Gastroesophageal sphincter (tissue), 4 donors: ENCODE data around the gene CPEB2. TPM values are rescaled to one million over a fixed set of nuclear protein-coding genes. Genes with fewer than 3 reads are reported as not detected.

Experiments
- ATAC-seq: fragments of 150-250 bp; one replicate; pipeline ENCODE4 v1.9.1; 2016; ENCODE audit warnings: mild to moderate bottlenecking, moderate library complexity
- H3K27ac ChIP-seq, 4 donors: fragments of 200-600 bp; sonication (generic) in 3 of 4; 1 replicate in 3 of 4; 2 replicates in 1 of 4; pipeline ENCODE4 v1.5.1; 2016 to 2019
- H3K27me3 ChIP-seq: fragments of 200-600 bp; sonication (generic); one replicate; pipeline ENCODE4 v1.5.1; 2019
- H3K36me3 ChIP-seq, 2 donors: fragments of 200-600 bp; sonication (generic); one replicate each; pipeline ENCODE4 v1.5.1; 2019; ENCODE audit warnings: control low read depth in 1 of 2
- H3K4me1 ChIP-seq, 3 donors: fragments of 200-600 bp; sonication (generic); 1 replicate in 2 of 3; 2 replicates in 1 of 3; pipeline ENCODE4 v1.5.1; 2016 to 2019; ENCODE audit warnings: control low read depth in 2 of 3
- H3K4me3 ChIP-seq, 2 donors: fragments of 200-600 bp; sonication (generic); one replicate each; pipeline ENCODE4 v1.5.1; 2019; ENCODE audit warnings: mild to moderate bottlenecking in 1 of 2, moderate library complexity in 1 of 2
- H3K9me3 ChIP-seq, 3 donors: fragments of 200-600 bp; sonication (generic); one replicate each; pipeline ENCODE4 v1.5.1; 2017 to 2019; ENCODE audit warnings: control low read depth in 2 of 3
- CTCF ChIP-seq, 4 experiments: fragments of 200-600 bp in 2 of 4; fragments of 450-650 bp in 2 of 4; sonication (generic) in 1 of 4; IDR thresholded peaks; one replicate each; pipeline ENCODE4 v1.5.1; 2017 to 2019; ENCODE audit warnings: antibody characterized with exemption in 4 of 4, mild to moderate bottlenecking in 2 of 4, moderate library complexity in 2 of 4
- EP300 ChIP-seq: sonication (generic); formaldehyde crosslinking; IDR thresholded peaks from one replicate; pipeline ENCODE4 v1.6.1; 2017; ENCODE audit warnings: antibody characterized with exemption, mild to moderate bottlenecking
- POLR2A ChIP-seq, 2 donors: fragments of 450-650 bp; IDR thresholded peaks; one replicate each; pipeline ENCODE4 v1.6.1; 2017; ENCODE audit warnings: antibody characterized with exemption in 2 of 2, mild to moderate bottlenecking in 2 of 2, moderate library complexity in 1 of 2
- POLR2AphosphoS5 ChIP-seq: sonication (generic); formaldehyde crosslinking; IDR thresholded peaks from one replicate; pipeline ENCODE4 v1.6.1; 2017; ENCODE audit warnings: antibody characterized with exemption
- WGBS, 2 donors: methylation state at CpG; one replicate each; pipeline ENCODE4 v1.1.5; 2018; ENCODE audit warnings: low coverage in 1 of 2; 5-methylcytosine and 5-hydroxymethylcytosine counted together
- total RNA-seq, 4 donors: library from RNA; depleted of rRNA; stranded (reverse); fragments of >200 nt; gene quantifications; one replicate each; pipeline ENCODE4 v1.1.0, GENCODE V29; 2016

The CPEB2 gene
- total RNA-seq = 10 to 100 TPM; 21.9 to 34.4 (median 27.4) TPM

DNA sequence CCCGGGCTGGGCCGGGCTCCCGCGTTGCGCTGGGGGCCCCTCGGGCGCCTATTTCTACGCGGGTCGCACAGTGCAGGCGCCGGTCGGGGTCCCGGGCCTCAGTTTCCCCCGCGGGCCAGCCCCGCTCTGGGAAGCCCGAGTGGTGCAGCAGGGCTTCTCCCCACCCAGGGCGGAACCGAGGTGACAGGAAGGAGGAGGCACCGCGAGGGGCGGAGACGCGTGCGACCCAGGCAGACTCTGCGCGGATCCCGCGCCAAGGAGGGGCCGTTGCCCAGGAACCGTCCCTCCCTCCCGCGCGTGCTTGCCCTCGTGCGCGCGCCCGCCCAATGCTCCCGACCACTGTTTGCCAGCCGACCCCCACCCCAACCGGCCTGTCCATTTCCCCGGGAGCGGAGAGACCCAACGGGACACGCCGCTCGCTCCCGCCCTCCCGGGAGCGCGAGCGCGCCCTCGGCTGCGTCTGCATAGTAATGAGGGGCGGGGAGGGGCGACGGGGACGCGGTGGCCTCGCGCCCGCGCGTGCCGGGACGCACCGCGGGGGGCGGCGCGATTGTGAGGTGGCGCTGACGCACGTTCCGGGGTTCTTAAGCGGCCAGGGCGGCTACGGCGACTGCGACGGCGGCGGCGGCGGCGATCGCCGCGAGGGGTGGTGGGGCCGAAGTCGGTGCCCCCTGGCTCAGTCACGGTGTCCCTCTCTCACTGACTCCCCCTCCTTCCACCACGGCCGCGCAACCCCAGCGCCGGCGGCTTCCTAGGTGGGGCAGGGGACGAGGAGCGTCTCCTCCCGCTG, at the start of gene CPEB2:
CPEB2 (plus strand) TSS at position 613 of the 790 bp plus-strand sequence. CDS start 193 bp downstream, outside the sequence.
- H3K27ac ChIP-seq = peak within 1 kb of the TSS; percentile 97 to 100 (median 100)
- no peaks in the 10 kb centered on the region for H3K9me3 ChIP-seq
- peaks cover 0 to 20% (median 5%) of the 10 kb centered on the region in 3 donors for H3K4me1 ChIP-seq
- 0% methylated on average over 3 of the region's 104 CpGs; no CpG with 5 or more reads in 1 of the 2 donors for WGBS, 2 donors
- H3K27me3 ChIP-seq = no peaks in the 10 kb centered on the region
- peak; percentile 84 for ATAC-seq
- no peaks in the 10 kb centered on the region for H3K36me3 ChIP-seq
- H3K4me3 ChIP-seq = peak within 1 kb of the TSS; percentile 86 to 92
- TF ChIP-seq POLR2AphosphoS5 (peak; percentile 98), EP300 (no peak), POLR2A (IDR thresholded peaks at IDR 0.05) (peak; percentile 99), CTCF (IDR thresholded peaks at IDR 0.05) (peak in 2 of 4 experiments; percentile 18 to 21)

DNA sequence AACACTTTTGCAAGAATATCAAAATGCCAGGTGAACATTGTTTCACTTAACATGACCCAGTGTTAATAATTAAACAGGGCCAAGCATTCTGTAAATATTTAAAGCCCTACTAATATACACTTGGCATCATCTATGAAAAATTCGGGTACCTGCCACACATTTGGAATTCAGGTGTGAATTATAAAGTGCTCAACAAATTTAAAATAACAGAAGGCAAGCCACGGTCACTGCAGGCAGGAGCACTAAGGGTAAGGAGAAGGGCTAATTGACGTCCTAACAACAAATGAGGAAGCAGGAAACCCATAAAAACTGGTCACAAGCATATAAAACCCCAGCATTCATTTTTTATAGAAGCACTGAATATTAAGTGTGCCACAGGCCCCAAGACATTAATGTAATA, 43.8 kb upstream of the CPEB2 start:
- Histone ChIP-seq H3K36me3 (no peaks in the 10 kb centered on the region), H3K9me3 (no peaks in the 10 kb centered on the region), H3K4me3 (no peak overlapping the region), H3K27me3 (no peaks in the 10 kb centered on the region), H3K4me1 (no peaks in the 10 kb centered on the region), H3K27ac (no peak overlapping the region)
- WGBS, 2 donors = 40 to 67% methylated on average over 1 to 3 of the region's 3 CpGs
- ATAC-seq = no peak
- TF ChIP-seq CTCF (IDR thresholded peaks at IDR 0.05) = no peak
- TF ChIP-seq EP300 = no peak

DNA sequence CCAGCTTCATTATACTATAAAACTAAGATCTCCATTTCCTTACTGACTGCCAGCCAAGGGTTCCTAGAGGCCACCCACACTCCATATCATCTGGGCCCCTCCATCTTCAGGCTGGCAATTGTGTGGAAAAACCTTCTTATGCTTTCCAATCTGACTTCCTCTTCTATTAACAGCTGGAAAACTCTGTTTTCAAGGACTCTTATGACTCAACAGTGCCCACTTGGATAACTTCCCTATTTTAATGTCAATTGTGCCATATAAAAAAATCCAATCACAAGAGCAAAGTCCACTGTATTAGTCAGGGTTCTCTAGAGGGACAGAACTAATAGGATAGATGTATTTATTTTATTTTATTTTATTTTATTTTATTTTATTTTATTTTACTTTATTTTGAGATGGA, 41.0 kb upstream of the CPEB2 start:
- no peak for TF ChIP-seq POLR2A (IDR thresholded peaks at IDR 0.05)
- TF ChIP-seq POLR2AphosphoS5 = no peak
- TF ChIP-seq EP300 = no peak
- TF ChIP-seq CTCF (IDR thresholded peaks at IDR 0.05) = no peak

DNA sequence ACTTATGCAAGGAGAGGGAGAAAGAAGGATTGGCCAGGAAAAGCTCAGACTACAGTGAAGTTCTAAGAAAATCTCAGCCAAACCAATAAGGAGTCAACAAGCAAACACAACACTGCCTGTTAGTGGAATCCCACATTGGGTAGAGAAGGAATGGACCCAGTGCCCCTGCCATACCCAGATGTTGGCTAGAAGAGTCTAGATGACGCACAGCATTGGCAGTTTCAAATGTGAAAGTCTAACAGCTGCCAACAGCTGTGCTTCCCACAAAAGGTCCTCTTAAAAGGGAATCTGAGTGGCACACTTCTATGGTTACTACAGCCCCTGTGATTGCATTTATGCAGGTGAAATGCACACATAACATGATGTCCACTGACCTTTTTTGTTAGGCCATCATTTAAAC, 37.2 kb upstream of the CPEB2 start:
- Histone ChIP-seq H3K9me3 (no peaks in the 10 kb centered on the region), H3K27ac (no peak overlapping the region), H3K4me1 (no peaks in the 10 kb centered on the region), H3K4me3 (no peak overlapping the region), H3K36me3 (no peaks in the 10 kb centered on the region), H3K27me3 (no peaks in the 10 kb centered on the region)
- WGBS, 2 donors = 100% methylated on average over 1 of the region's 1 CpG; no CpG with 5 or more reads in 1 of the 2 donors
- ATAC-seq = no peak
- TF ChIP-seq POLR2A (IDR thresholded peaks at IDR 0.05) (no peak), POLR2AphosphoS5 (no peak), CTCF (IDR thresholded peaks at IDR 0.05) (no peak), EP300 (no peak)

More for the DNA sequence above, 41.0 kb upstream of the CPEB2 start:
- Histone ChIP-seq H3K27me3 (no peaks in the 10 kb centered on the region), H3K9me3 (no peaks in the 10 kb centered on the region), H3K36me3 (no peaks in the 10 kb centered on the region), H3K4me1 (no peaks in the 10 kb centered on the region), H3K27ac (no peak overlapping the region), H3K4me3 (no peak overlapping the region)
- ATAC-seq = no peak

DNA sequence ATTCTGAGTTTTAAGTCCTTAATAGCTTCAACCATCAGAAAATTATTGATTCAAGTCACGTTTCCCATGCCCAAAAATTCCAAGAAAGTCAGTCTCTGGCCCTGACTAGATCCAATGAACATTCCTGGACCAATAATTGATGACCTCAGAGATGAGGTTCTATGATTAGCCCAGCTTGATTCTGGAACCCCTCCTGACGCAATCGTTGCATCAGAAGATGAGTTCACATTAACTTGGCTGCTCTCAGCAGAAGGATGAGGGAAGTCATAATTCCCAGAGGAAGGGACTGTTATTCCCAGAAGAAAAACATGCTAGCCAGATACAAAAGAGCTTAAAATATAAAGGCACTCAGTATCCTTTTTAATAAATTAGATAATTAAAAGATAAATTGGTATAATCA, 34.3 kb upstream of the CPEB2 start:
- no peak for TF ChIP-seq POLR2AphosphoS5
- TF ChIP-seq POLR2A (IDR thresholded peaks at IDR 0.05) = no peak
- Histone ChIP-seq H3K4me3 (no peak overlapping the region), H3K27ac (no peak overlapping the region), H3K27me3 (no peaks in the 10 kb centered on the region), H3K36me3 (no peaks in the 10 kb centered on the region), H3K4me1 (no peaks in the 10 kb centered on the region), H3K9me3 (no peaks in the 10 kb centered on the region)
- WGBS, 2 donors = 68% methylated on average over 3 of the region's 3 CpGs; no CpG with 5 or more reads in 1 of the 2 donors
- no peak for ATAC-seq
